Neural cell (in vitro differentiated cells): ENCODE data around the gene COL6A2.

Experiments used
- EP300 ChIP-seq: fragments of 450-650 bp; conservative IDR thresholded peaks from 2 replicates; pipeline ENCODE4 v1.6.1; 2014; ENCODE audit warnings: antibody characterized with exemption, mild to moderate bottlenecking, moderate library complexity; ENCODE audit not compliant: poor library complexity, severe bottlenecking
- EZH2 ChIP-seq: fragments of 200-600, 300-800 bp; shearing (Covaris generic), sonication (generic); IDR thresholded peaks from 2 replicates; pipeline ENCODE4 v1.6.1; 2014; ENCODE audit warnings: antibody characterized with exemption, low read length, borderline replicate concordance, mild to moderate bottlenecking; ENCODE audit not compliant: insufficient read depth, poor library complexity, severe bottlenecking
- TF ChIP-seq, protein P1 (sequence below): fragments of 450-650 bp; IDR thresholded peaks from 2 replicates; pipeline ENCODE4 v1.5.1; 2014; ENCODE audit warnings: antibody characterized with exemption, mild to moderate bottlenecking, moderate library complexity; ENCODE audit not compliant: poor library complexity, severe bottlenecking
- TF ChIP-seq, protein P2 (sequence below): IDR thresholded peaks from 2 replicates; pipeline ENCODE4 v1.6.1; 2012; ENCODE audit warnings: borderline replicate concordance

DNA sequence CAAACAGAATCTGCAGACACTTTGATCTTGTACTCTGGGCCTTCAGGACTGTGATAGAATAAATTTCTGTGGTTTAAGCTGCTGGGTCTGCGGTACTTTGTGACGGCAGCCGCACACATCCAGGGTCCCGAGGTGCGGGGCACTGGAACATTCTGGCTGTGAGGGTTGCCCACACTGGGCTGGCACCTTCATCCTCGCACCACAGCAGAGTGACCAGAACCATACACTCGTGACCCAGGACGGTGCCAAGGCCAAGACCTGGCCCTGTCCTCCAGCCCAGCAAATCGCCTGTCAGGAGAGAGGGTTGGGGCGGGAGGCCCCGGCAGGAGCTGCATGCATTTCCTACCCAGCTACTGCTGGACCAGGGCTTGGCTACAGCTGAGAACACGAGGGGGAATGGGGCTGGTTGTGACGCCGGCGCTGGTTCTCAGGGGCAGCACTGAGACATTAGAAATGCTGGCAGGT is 60.1 kb downstream of the COL6A2 start:
- TF ChIP-seq EZH2 (no peak), EP300 (no peak)
- TF ChIP-seq, protein P1, sequence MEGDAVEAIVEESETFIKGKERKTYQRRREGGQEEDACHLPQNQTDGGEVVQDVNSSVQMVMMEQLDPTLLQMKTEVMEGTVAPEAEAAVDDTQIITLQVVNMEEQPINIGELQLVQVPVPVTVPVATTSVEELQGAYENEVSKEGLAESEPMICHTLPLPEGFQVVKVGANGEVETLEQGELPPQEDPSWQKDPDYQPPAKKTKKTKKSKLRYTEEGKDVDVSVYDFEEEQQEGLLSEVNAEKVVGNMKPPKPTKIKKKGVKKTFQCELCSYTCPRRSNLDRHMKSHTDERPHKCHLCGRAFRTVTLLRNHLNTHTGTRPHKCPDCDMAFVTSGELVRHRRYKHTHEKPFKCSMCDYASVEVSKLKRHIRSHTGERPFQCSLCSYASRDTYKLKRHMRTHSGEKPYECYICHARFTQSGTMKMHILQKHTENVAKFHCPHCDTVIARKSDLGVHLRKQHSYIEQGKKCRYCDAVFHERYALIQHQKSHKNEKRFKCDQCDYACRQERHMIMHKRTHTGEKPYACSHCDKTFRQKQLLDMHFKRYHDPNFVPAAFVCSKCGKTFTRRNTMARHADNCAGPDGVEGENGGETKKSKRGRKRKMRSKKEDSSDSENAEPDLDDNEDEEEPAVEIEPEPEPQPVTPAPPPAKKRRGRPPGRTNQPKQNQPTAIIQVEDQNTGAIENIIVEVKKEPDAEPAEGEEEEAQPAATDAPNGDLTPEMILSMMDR = no peak
- TF ChIP-seq, protein P2, sequence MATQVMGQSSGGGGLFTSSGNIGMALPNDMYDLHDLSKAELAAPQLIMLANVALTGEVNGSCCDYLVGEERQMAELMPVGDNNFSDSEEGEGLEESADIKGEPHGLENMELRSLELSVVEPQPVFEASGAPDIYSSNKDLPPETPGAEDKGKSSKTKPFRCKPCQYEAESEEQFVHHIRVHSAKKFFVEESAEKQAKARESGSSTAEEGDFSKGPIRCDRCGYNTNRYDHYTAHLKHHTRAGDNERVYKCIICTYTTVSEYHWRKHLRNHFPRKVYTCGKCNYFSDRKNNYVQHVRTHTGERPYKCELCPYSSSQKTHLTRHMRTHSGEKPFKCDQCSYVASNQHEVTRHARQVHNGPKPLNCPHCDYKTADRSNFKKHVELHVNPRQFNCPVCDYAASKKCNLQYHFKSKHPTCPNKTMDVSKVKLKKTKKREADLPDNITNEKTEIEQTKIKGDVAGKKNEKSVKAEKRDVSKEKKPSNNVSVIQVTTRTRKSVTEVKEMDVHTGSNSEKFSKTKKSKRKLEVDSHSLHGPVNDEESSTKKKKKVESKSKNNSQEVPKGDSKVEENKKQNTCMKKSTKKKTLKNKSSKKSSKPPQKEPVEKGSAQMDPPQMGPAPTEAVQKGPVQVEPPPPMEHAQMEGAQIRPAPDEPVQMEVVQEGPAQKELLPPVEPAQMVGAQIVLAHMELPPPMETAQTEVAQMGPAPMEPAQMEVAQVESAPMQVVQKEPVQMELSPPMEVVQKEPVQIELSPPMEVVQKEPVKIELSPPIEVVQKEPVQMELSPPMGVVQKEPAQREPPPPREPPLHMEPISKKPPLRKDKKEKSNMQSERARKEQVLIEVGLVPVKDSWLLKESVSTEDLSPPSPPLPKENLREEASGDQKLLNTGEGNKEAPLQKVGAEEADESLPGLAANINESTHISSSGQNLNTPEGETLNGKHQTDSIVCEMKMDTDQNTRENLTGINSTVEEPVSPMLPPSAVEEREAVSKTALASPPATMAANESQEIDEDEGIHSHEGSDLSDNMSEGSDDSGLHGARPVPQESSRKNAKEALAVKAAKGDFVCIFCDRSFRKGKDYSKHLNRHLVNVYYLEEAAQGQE = no peak
